ENCODE results near the gene PYCR2. TPM values are rescaled to one million over a fixed set of nuclear protein-coding genes. Genes with fewer than 3 reads are reported as not detected.
"Not testable (repeated sequence)": the region's sequence is repeated elsewhere in the genome, so short reads cannot be mapped to it uniquely, and the experiment has no call there.

Gene PYCR2
- total RNA-seq: 19.5 TPM
- 100 TPM for polyA plus RNA-seq

- Histone ChIP-seq H3K4me1 (ENCODE audit: insufficient read depth) (no peaks in the 10 kb centered on the region), H3K27ac (ENCODE audit: low read depth) (peak within 1 kb of the TSS; percentile 82), H3K4me3 (ENCODE audit: low read depth, low read length) (peak within 1 kb of the TSS; percentile 76), H3K36me3 (ENCODE audit: insufficient read depth) (no peaks in the 10 kb centered on the region)
- WGBS: under 1% methylated on average over 80 of the region's 80 CpGs
- peak; percentile 79 for DNase-seq (ENCODE audit: extremely low spot score)
Measured at GRCh38 chr1:225923692-225924555, at the start of gene PYCR2. TSS of gene PYCR2 (minus strand) at chr1:225924250. CDS start at chr1:225924110, 140 bp downstream.

- WGBS: 68% methylated on average over 5 of the region's 5 CpGs
- H3K4me3 ChIP-seq (ENCODE audit: low read depth, low read length): no peak overlapping the region
- no peak overlapping the region for H3K27ac ChIP-seq (ENCODE audit: low read depth)
- DNase-seq (ENCODE audit: extremely low spot score): no peak
- no peaks in the 10 kb centered on the region for H3K36me3 ChIP-seq (ENCODE audit: insufficient read depth)
- H3K4me1 ChIP-seq (ENCODE audit: insufficient read depth): no peaks in the 10 kb centered on the region
Measured at GRCh38 chr1:225973158-225973557, 49.1 kb upstream of the PYCR2 start.

- no peak overlapping the region for H3K27ac ChIP-seq (ENCODE audit: low read depth)
- no peaks in the 10 kb centered on the region for H3K36me3 ChIP-seq (ENCODE audit: insufficient read depth)
- WGBS: 89% methylated on average over 15 of the region's 15 CpGs
- H3K4me3 ChIP-seq (ENCODE audit: low read depth, low read length): no peak overlapping the region
- DNase-seq (ENCODE audit: extremely low spot score): no peak
- no peaks in the 10 kb centered on the region for H3K4me1 ChIP-seq (ENCODE audit: insufficient read depth)
Measured at GRCh38 chr1:225972344-225973152, 48.5 kb upstream of the PYCR2 start.

DNA sequence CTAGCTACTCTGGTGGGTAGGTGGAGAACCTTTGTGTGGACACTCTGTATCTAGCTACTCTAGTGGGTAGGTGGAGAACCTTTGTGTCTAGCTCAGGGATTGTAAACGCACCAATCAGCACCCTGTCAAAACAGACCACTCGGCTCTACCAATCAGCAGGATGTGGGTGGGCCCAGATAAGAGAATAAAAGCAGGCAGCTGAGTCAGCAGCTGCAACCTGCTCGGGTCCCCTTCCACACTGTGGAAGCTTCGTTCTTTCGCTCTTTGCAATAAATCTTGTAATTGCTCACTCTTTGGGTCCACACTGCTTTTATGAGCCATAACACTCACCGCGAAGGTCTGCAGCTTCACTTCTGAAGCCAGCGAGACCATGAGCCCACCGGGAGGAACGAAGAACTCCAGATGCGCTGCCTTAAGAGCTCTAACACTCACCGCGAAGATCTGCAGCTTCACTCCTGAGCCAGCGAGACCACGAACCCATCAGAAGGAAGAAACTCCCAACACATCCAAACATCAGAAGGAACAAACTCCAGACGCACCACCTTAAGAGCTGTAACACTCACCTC is 46.6 kb upstream of the PYCR2 start:
- not testable (repeated sequence) for DNase-seq (ENCODE audit: extremely low spot score); H3K4me3 ChIP-seq (ENCODE audit: low read depth, low read length); H3K4me1 ChIP-seq (ENCODE audit: insufficient read depth); H3K27ac ChIP-seq (ENCODE audit: low read depth); H3K36me3 ChIP-seq (ENCODE audit: insufficient read depth)
- WGBS: 81% methylated on average over 16 of the region's 16 CpGs

GRCh38 chr1:225969751-225970150 is 45.7 kb upstream of the PYCR2 start:
- H3K27ac ChIP-seq (ENCODE audit: low read depth); H3K36me3 ChIP-seq (ENCODE audit: insufficient read depth); H3K4me1 ChIP-seq (ENCODE audit: insufficient read depth); H3K4me3 ChIP-seq (ENCODE audit: low read depth, low read length); DNase-seq (ENCODE audit: extremely low spot score): not testable (repeated sequence)
- WGBS: 93% methylated on average over 28 of the region's 28 CpGs

- no peaks in the 10 kb centered on the region for H3K4me1 ChIP-seq (ENCODE audit: insufficient read depth)
- no peaks in the 10 kb centered on the region for H3K36me3 ChIP-seq (ENCODE audit: insufficient read depth)
- DNase-seq (ENCODE audit: extremely low spot score): no peak
- no peak overlapping the region for H3K4me3 ChIP-seq (ENCODE audit: low read depth, low read length)
- no peak overlapping the region for H3K27ac ChIP-seq (ENCODE audit: low read depth)
- 71% methylated on average over 5 of the region's 5 CpGs for WGBS
Measured at GRCh38 chr1:225965231-225965630, 41.2 kb upstream of the PYCR2 start.

DNA sequence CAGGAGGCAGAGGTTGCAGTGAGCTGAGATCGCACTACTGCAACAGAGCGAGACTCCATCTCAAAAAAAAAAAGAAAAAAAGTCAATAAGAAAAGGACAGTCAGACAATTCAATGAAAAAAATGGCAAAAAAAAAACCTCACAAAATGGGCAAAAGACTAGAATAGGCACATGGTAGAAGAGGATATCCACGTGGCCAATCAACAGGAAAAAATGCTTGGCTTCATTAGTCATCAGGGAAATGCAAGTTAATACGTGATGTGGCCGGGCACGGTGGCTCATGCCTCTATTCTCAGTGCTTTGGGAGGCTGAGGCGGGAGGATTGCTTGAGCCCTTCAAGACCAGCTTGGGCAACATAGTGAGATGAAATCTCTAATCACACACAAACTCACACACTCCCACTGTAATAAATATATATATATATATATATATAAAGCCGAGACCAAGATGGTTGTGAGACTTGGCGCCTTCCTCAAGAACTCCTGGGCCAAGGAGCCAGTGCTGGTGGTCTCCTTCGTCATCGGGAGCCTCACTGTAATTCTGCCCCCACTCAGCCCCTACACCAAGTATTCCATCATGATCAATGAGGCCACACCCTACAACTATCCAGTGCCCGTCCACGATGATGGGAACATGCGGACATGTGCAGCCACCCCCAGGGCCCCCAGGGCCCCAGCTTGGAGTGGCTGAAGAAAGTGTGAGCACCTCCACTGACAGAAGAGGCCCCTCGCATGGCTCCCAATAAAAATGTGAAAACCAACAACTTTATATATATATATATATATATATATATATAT is 39.9 kb upstream of the PYCR2 start:
- Histone ChIP-seq H3K4me1 (ENCODE audit: insufficient read depth) (no peaks in the 10 kb centered on the region), H3K27ac (ENCODE audit: low read depth) (no peak overlapping the region), H3K4me3 (ENCODE audit: low read depth, low read length) (no peak overlapping the region), H3K36me3 (ENCODE audit: insufficient read depth) (no peaks in the 10 kb centered on the region)
- no peak for DNase-seq (ENCODE audit: extremely low spot score)
- 93% methylated on average over 15 of the region's 15 CpGs for WGBS

DNA sequence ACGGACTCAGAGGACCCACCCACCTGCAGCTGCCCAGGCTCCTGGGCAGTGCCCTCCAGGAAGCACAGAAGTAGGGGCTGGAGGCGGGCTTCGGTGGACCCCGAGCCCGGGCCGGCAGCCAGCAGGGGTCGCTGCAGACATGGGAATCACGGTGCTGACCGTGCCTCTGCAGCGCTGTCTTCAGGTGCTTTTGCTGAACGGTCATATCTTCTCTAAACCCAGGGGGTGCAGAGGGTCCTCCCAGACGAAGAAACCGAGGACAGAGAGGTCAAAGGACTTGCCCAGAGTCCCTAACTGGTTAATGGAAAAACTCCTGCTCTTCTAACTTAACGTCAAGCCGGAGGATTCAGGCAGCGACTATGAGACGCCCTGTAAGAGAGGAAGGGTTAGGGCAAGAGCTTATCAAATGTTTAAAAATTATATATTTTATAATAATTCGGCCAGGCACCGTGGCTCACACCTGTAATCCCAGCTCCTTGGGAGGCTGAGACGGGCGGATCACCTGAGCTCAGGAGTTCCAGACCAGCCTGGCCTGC is 38.5 kb upstream of the PYCR2 start:
- Histone ChIP-seq H3K4me3 (ENCODE audit: low read depth, low read length) (no peak overlapping the region), H3K36me3 (ENCODE audit: insufficient read depth) (no peaks in the 10 kb centered on the region), H3K27ac (ENCODE audit: low read depth) (no peak overlapping the region), H3K4me1 (ENCODE audit: insufficient read depth) (no peaks in the 10 kb centered on the region)
- no peak for DNase-seq (ENCODE audit: extremely low spot score)
- 27% methylated on average over 21 of the region's 21 CpGs for WGBS

GRCh38 chr1:225961659-225962439 is 37.8 kb upstream of the PYCR2 start:
- WGBS: 66% methylated on average over 20 of the region's 20 CpGs
- H3K4me3 ChIP-seq (ENCODE audit: low read depth, low read length): no peak overlapping the region
- no peaks in the 10 kb centered on the region for H3K4me1 ChIP-seq (ENCODE audit: insufficient read depth)
- no peak for DNase-seq (ENCODE audit: extremely low spot score)
- no peak overlapping the region for H3K27ac ChIP-seq (ENCODE audit: low read depth)
- no peaks in the 10 kb centered on the region for H3K36me3 ChIP-seq (ENCODE audit: insufficient read depth)

DNA sequence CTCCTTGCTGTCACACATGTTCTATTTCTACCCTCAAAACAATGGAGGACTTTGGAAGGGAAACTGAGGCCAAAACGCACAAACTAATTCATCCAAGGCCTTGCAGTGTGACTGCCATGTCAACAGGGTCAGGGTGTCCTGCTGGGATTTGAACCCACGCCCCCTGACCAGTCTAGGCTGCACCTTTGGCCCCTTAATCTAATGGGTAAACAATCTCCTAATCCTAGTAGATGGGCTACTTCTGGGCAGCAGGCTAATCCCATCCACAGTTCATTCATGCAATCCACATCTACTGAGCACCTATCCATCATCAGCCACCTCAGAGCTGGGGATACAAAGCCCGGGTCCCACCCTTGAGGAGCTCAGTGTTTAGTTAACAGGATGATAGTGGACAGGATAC is 34.0 kb upstream of the PYCR2 start:
- Histone ChIP-seq H3K36me3 (ENCODE audit: insufficient read depth) (no peaks in the 10 kb centered on the region), H3K27ac (ENCODE audit: low read depth) (no peak overlapping the region), H3K4me1 (ENCODE audit: insufficient read depth) (no peaks in the 10 kb centered on the region), H3K4me3 (ENCODE audit: low read depth, low read length) (no peak overlapping the region)
- no peak for DNase-seq (ENCODE audit: extremely low spot score)
- 81% methylated on average over 3 of the region's 3 CpGs for WGBS

DNA sequence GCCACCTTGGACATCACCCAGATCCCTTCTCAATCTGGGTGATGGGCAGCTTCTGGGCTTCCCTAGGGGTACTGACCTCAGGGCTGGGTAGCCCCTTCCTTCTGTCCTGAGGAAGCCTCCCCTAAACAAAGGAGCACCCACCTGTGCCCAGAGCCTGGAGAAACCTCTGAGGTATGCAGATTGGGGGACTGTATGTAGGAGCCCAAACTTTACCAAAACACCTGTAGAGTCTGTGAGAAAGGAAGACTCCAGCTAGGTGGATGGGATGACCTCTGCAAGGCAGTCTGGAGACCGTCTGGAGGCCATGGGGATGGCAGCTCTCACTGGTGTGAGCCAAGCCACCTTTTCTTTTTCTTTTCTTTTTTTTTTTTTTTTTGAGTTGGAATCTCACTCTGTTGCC is 30.7 kb upstream of the PYCR2 start:
- no peak for DNase-seq (ENCODE audit: extremely low spot score)
- Histone ChIP-seq H3K4me1 (ENCODE audit: insufficient read depth) (no peaks in the 10 kb centered on the region), H3K36me3 (ENCODE audit: insufficient read depth) (no peaks in the 10 kb centered on the region), H3K4me3 (ENCODE audit: low read depth, low read length) (no peak overlapping the region), H3K27ac (ENCODE audit: low read depth) (no peak overlapping the region)
- 77% methylated on average over 1 of the region's 1 CpG for WGBS

DNA sequence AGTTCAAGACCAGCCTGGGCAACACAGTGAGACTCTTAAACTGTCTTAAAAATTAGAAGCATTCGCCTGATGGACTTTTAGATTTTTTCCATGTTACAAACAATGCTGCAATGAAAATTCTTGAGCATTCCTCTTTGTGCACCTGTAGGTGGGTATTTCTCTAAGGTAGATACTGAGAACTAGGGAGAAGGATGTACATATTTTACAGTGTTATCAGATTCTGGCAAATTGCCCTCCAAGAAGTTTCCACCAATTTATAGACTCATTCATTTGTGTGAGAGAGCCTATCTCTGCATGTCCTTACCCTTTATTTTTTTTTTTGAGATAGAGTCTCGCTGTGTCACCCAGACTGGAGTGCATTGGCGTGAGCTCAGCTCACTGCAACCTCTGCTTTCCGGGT is 29.3 kb upstream of the PYCR2 start:
- no peaks in the 10 kb centered on the region for H3K4me1 ChIP-seq (ENCODE audit: insufficient read depth)
- no peak overlapping the region for H3K4me3 ChIP-seq (ENCODE audit: low read depth, low read length)
- H3K27ac ChIP-seq (ENCODE audit: low read depth): no peak overlapping the region
- no peak for DNase-seq (ENCODE audit: extremely low spot score)
- WGBS: 84% methylated on average over 4 of the region's 4 CpGs
- no peaks in the 10 kb centered on the region for H3K36me3 ChIP-seq (ENCODE audit: insufficient read depth)
